ENCODE measurements around the gene SLC10A7. TPM values are rescaled to one million over a fixed set of nuclear protein-coding genes. Genes with fewer than 3 reads are reported as not detected.

The SLC10A7 gene
- total RNA-seq, 1 donor = 9.0 TPM

DNA sequence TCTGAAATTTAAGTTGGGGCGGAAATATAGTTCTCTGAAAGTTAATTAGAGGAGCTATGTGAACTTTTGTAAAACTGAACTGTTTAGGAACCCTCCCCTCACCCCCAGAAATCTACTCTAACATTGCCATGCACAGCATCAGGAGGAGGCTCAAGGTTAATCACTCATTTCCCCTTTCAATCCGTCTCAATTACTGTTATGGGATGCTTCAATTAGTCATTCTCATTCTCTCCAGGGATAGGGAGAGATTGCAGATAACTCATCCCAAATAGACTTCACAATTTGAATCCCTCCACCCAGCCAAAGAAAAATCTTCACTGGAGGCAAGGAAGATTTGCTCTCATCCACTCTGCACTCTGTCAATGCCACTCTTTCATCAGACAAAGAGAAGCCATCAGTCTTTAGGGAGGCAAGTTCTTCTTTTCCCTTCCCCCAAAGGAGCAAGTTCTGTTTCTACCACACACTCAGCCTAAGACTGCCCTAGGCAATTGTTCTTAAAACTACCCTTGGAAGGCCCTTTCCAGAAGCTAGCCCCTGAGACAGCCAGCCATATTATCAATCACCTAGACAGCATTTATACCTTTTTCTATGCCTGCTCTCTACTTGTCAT lies 140.4 kb downstream of the SLC10A7 start:
- Histone ChIP-seq H3K4me2 (ENCODE audit: insufficient read depth, low read length) (no peak overlapping the region), H3K36me3 (ENCODE audit: insufficient read depth, low read length) (no peaks in the 10 kb centered on the region), H3K27ac (ENCODE audit: low read depth, low read length) (no peak overlapping the region), H3K79me2 (ENCODE audit: insufficient read depth, low read length) (no peaks in the 10 kb centered on the region), H3K4me1 (ENCODE audit: insufficient read depth, low read length) (peaks cover 7% of the 10 kb centered on the region), H3K27me3 (ENCODE audit: insufficient read depth, low read length) (no peaks in the 10 kb centered on the region), H3K4me3 (ENCODE audit: insufficient read depth, low read length) (no peak overlapping the region), H2AFZ (ENCODE audit: low read length) (no peak overlapping the region), H4K20me1 (ENCODE audit: insufficient read depth, low read length) (no peaks in the 10 kb centered on the region), H3K9me3 (ENCODE audit: low read depth, low read length) (no peaks in the 10 kb centered on the region)
- TF ChIP-seq, protein P1, sequence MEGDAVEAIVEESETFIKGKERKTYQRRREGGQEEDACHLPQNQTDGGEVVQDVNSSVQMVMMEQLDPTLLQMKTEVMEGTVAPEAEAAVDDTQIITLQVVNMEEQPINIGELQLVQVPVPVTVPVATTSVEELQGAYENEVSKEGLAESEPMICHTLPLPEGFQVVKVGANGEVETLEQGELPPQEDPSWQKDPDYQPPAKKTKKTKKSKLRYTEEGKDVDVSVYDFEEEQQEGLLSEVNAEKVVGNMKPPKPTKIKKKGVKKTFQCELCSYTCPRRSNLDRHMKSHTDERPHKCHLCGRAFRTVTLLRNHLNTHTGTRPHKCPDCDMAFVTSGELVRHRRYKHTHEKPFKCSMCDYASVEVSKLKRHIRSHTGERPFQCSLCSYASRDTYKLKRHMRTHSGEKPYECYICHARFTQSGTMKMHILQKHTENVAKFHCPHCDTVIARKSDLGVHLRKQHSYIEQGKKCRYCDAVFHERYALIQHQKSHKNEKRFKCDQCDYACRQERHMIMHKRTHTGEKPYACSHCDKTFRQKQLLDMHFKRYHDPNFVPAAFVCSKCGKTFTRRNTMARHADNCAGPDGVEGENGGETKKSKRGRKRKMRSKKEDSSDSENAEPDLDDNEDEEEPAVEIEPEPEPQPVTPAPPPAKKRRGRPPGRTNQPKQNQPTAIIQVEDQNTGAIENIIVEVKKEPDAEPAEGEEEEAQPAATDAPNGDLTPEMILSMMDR (IDR thresholded peaks at IDR 0.05; ENCODE audit: extremely low read depth, low read depth, low read length) = no peak
- DNase-seq (ENCODE audit: insufficient read length, low spot score, missing footprints) = no peak

DNA sequence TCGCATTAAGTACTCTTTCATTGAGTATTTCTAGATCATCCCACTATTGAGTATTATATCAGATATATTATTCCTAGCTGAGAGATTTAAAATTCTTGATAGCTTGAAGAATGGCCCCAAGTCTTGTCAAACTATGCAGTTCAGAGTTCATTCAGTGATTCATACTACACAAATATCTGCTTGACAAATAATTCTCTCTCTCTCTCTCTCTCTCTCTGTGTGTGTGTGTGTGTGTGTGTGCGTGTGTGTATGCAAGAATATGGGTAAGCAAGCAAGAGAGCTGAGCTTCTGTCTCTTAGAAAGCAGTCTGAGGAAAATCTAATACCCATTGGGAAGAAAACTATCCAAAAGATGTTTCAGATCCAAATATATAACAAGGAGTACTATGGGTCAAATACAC lies 142.0 kb downstream of the SLC10A7 start:
- TF ChIP-seq, protein P1 (IDR thresholded peaks at IDR 0.05; ENCODE audit: extremely low read depth, low read depth, low read length) = no peak
- no peaks in the 10 kb centered on the region for H3K36me3 ChIP-seq (ENCODE audit: insufficient read depth, low read length)
- no peaks in the 10 kb centered on the region for H3K79me2 ChIP-seq (ENCODE audit: insufficient read depth, low read length)
- peaks cover 7% of the 10 kb centered on the region for H3K4me1 ChIP-seq (ENCODE audit: insufficient read depth, low read length)
- H3K4me3 ChIP-seq (ENCODE audit: insufficient read depth, low read length) = no peak overlapping the region
- H3K27me3 ChIP-seq (ENCODE audit: insufficient read depth, low read length) = no peaks in the 10 kb centered on the region
- no peak overlapping the region for H3K4me2 ChIP-seq (ENCODE audit: insufficient read depth, low read length)
- DNase-seq (ENCODE audit: insufficient read length, low spot score, missing footprints) = no peak
- no peaks in the 10 kb centered on the region for H4K20me1 ChIP-seq (ENCODE audit: insufficient read depth, low read length)
- H3K9me3 ChIP-seq (ENCODE audit: low read depth, low read length) = no peaks in the 10 kb centered on the region
- H2AFZ ChIP-seq (ENCODE audit: low read length) = no peak overlapping the region
- no peak overlapping the region for H3K27ac ChIP-seq (ENCODE audit: low read depth, low read length)

DNA sequence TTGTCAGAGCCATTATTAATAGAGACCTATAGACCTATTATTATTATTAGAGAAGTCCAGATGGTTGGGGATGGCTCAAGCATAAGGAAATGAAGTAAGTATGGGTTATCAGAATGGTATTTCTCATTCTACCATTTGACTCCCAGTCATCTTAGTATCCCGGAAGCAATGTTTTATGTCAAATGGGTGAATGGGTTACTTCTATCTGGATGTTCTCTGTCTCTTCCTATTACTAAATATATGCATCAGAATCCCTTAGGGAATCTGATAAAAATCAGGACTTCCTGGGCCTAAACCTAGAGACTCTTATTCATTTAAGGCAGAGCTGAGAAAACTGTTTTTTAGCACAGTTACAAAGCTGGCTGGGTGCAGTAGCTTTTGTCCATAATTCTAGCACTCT lies 149.9 kb downstream of the SLC10A7 start:
- Histone ChIP-seq H3K36me3 (ENCODE audit: insufficient read depth, low read length) (no peaks in the 10 kb centered on the region), H3K27ac (ENCODE audit: low read depth, low read length) (no peak overlapping the region), H3K4me3 (ENCODE audit: insufficient read depth, low read length) (no peak overlapping the region), H3K4me1 (ENCODE audit: insufficient read depth, low read length) (no peaks in the 10 kb centered on the region), H3K4me2 (ENCODE audit: insufficient read depth, low read length) (no peak overlapping the region), H2AFZ (ENCODE audit: low read length) (no peak overlapping the region), H4K20me1 (ENCODE audit: insufficient read depth, low read length) (no peaks in the 10 kb centered on the region), H3K27me3 (ENCODE audit: insufficient read depth, low read length) (no peaks in the 10 kb centered on the region), H3K79me2 (ENCODE audit: insufficient read depth, low read length) (no peaks in the 10 kb centered on the region), H3K9me3 (ENCODE audit: low read depth, low read length) (no peaks in the 10 kb centered on the region)
- TF ChIP-seq, protein P1 (IDR thresholded peaks at IDR 0.05; ENCODE audit: extremely low read depth, low read depth, low read length) = no peak
- no peak for DNase-seq (ENCODE audit: insufficient read length, low spot score, missing footprints)

DNA sequence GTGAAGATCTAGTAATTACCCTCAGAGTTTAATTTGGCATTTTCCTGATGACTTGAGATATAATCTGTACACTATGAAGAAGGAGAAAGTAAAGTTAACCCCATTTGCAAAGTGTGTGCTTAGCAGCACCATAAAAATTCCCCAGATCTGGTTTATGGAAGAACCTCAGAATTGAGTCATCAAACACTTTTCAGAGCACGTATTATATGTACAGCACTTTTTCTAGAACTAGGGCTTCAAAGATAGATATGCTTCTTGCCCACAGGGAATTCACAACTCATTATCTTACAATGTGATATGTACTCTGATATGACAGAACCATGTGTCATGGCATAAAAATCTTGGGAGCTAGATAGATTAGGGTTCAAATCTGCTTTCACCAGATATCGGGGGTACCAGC lies 150.9 kb downstream of the SLC10A7 start:
- Histone ChIP-seq H3K27ac (ENCODE audit: low read depth, low read length) (no peak overlapping the region), H2AFZ (ENCODE audit: low read length) (no peak overlapping the region), H3K4me3 (ENCODE audit: insufficient read depth, low read length) (no peak overlapping the region), H3K27me3 (ENCODE audit: insufficient read depth, low read length) (no peaks in the 10 kb centered on the region), H3K79me2 (ENCODE audit: insufficient read depth, low read length) (no peaks in the 10 kb centered on the region), H3K4me2 (ENCODE audit: insufficient read depth, low read length) (no peak overlapping the region), H3K36me3 (ENCODE audit: insufficient read depth, low read length) (no peaks in the 10 kb centered on the region), H3K9me3 (ENCODE audit: low read depth, low read length) (no peaks in the 10 kb centered on the region), H3K4me1 (ENCODE audit: insufficient read depth, low read length) (no peaks in the 10 kb centered on the region), H4K20me1 (ENCODE audit: insufficient read depth, low read length) (no peaks in the 10 kb centered on the region)
- DNase-seq (ENCODE audit: insufficient read length, low spot score, missing footprints) = no peak
- TF ChIP-seq, protein P1 (IDR thresholded peaks at IDR 0.05; ENCODE audit: extremely low read depth, low read depth, low read length) = no peak
